Umbilical cord (tissue), 2 donors: Measurements from ENCODE around the gene RHNO1. TPM values are rescaled to one million over a fixed set of nuclear protein-coding genes. Genes with fewer than 3 reads are reported as not detected.

Experiments used
- DNase-seq: peaks from one replicate; pipeline ENCODE4 v3.0.0-alpha.2; 2015; ENCODE audit warnings: low spot score
- total RNA-seq: library from RNA; depleted of rRNA; stranded (reverse); fragments of >200 nt; gene quantifications from one replicate; pipeline ENCODE4 v1.2.3, GENCODE V29; 2014; ENCODE audit warnings: low replicate concordance; ENCODE audit not compliant: insufficient read depth

Gene RHNO1
- total RNA-seq, 1 donor from 2014 or later: 17.3 TPM

DNA sequence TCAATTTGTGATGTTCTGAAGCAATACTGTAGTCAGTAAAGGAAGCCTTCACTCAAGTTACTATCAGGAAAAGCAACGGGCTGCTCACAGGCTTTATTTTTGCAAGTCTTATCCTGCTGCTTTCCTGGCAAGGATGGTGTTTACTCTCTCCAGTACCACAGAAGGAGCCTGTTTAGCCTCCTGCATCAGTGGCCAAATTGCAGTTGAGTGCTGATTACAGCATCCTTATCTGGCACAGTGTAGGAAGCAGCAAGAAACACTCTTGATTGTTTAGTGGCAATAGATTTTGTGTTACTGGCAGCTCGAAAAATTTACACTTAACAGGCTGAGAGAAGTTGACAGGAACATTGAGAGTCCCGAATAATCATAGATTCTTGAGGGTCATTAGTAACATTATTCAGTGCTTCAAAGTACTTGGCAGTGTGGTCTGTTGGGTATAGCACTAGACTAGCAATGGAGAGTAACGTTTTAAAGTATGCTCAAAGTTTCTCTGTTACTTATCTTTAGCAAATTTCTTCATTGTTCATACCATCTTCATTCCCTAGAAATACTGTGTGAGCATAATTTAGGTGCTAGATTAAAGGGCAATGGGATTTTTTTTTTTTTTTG, 25.4 kb downstream of the RHNO1 start:
- peak; percentile 41 for DNase-seq

GRCh38 chr12:2904260-2904659, 27.2 kb downstream of the RHNO1 start:
- DNase-seq: no peak

GRCh38 chr12:2912216-2912575, 35.2 kb downstream of the RHNO1 start:
- no peak for DNase-seq

DNA sequence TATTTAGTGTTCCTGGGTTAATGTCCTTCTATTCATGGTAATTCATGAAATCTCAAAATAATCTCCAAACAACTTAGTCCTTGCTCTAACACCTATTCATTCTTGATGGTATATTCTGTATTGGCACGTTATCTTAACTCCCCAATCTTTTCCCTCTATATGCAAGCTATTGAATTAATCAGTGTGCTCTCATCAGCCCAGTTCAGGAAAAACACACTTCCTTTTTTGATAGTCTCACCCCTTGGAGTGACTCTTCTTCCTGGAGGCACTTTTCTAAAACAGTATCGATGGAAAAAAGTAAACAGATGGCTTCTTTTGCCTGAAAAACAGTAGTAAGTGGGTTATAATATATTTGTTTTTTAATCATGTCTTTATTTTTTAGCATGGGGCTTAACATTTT, 42.2 kb downstream of the RHNO1 start:
- DNase-seq: no peak

DNA sequence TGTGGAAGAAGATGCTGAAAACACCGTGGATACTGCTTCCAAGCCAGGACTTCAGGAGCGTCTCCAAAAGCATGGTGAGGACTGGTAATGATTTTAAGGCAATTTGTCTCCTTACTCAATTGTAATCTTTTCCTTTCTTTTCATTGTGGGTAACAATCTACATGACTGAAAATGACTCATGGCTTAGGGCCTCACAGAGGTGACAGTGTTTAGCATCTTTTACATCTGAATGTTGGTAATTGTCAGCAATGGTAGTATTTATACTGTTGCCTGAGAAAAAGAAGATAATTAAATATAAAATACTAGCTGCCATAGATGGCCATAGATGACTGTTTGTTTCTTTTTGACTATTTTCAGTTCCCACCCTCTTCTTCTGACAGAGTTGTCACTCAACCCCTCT, 45.3 kb downstream of the RHNO1 start:
- no peak for DNase-seq

DNA sequence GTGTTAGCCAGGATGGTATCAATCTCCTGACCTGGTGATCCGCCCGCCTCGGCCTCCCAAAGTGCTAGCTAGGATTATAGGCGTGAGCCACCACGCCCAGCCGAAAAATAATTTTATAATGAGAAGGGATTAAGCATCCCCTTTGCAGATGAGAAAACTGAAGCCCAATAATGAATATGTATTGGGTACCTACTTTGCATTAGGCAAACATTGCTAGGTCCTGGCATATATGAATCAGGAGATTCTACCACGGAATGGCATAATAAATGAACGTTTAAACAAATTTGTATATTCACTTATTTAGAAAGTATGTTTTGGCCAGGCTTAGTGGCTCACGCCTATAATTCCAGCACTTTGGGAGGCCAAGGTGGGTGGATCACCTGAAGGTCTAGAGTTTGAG, 46.0 kb downstream of the RHNO1 start:
- no peak for DNase-seq

DNA sequence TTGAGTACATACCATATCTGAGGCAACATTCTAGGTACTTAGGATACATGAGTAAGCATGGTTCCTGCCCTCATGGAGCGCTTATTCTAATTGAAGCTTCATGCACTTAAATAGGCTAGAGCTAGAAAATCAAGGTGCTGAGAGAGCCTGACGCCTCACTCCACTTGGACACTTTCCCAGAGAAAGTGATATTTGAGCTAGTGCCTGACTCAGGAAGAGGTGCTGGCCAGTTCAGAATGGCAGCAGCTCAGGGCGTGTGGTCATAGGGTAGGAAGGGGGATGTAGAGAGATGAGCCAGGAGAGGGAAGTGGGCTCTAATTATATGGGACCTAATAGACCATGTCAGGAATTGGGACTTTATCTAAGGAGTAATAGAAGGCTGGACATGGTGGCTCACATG, 47.0 kb downstream of the RHNO1 start:
- DNase-seq: no peak

GRCh38 chr12:2925322-2925995, 48.4 kb downstream of the RHNO1 start:
- no peak for DNase-seq

- DNase-seq: no peak
Measured at GRCh38 chr12:2930865-2931264, 53.8 kb downstream of the RHNO1 start.

GRCh38 chr12:2933586-2933985, 56.6 kb downstream of the RHNO1 start:
- no peak for DNase-seq

- no peak for DNase-seq
Measured at GRCh38 chr12:2934371-2934770, 57.3 kb downstream of the RHNO1 start.

GRCh38 chr12:2936301-2936700, 59.3 kb downstream of the RHNO1 start:
- DNase-seq: no peak

GRCh38 chr12:2937500-2937899, 60.5 kb downstream of the RHNO1 start:
- DNase-seq: no peak

Other genes with a start within 250 kb of the RHNO1 start
- 73.2 TPM for gene FKBP4, start 82.3 kb upstream of the RHNO1 start, total RNA-seq
- gene ITFG2, start 64.6 kb upstream of the RHNO1 start, total RNA-seq: 23.6 TPM
- gene NRIP2, start 42.2 kb upstream of the RHNO1 start, total RNA-seq: 0.48 TPM
- 11.3 TPM for gene TEX52, start 20.2 kb upstream of the RHNO1 start, total RNA-seq
- 7.5 TPM for gene FOXM1, start within 50 bp of the RHNO1 start, total RNA-seq
- 50.1 TPM for gene TULP3, start 13.7 kb downstream of the RHNO1 start, total RNA-seq
- gene TEAD4, start 82.2 kb downstream of the RHNO1 start, total RNA-seq: 2.4 TPM
- gene TSPAN9, start 200.2 kb downstream of the RHNO1 start, total RNA-seq: 54.4 TPM